Activated CD8-positive, alpha-beta T cell treated with anti-CD3 and anti-CD28 coated beads for 36 hours (primary cell): ENCODE data around the gene ASB1. TPM values are rescaled to one million over a fixed set of nuclear protein-coding genes. Genes with fewer than 3 reads are reported as not detected.

Source experiments
- ATAC-seq: fragments of 200-7000 bp; cut with Tn5 transposase; one replicate; pipeline ENCODE4 v1.10.0; 2021; ENCODE audit warnings: mild to moderate bottlenecking, moderate library complexity
- CTCF ChIA-PET: fragments of 350-600 bp; sonication (Branson Sonifier 250); formaldehyde crosslinking; loops from one replicate; lab custom pipeline; 2021; ENCODE audit warnings: antibody characterized with exemption; lab: Charles Lee
- POLR2A ChIA-PET: fragments of 350-600 bp; sonication (Branson Sonifier 250); formaldehyde crosslinking; loops from one replicate; lab custom pipeline; 2021; ENCODE audit warnings: antibody characterized with exemption; lab: Charles Lee
- DNase-seq: peaks from one replicate; pipeline ENCODE4 v3.0.0-alpha.2; 2020
- H3K27ac Mint-ChIP-seq: one replicate; pipeline ENCODE4 v1.8.0; 2021; ENCODE audit warnings: mild to moderate bottlenecking, mixed read lengths
- H3K27me3 Mint-ChIP-seq: one replicate; pipeline ENCODE4 v1.8.0; 2021; ENCODE audit warnings: mixed read lengths
- H3K36me3 Mint-ChIP-seq: one replicate; pipeline ENCODE4 v1.8.0; 2021; ENCODE audit warnings: low read depth, mixed read lengths
- H3K4me1 Mint-ChIP-seq: one replicate; pipeline ENCODE4 v1.8.0; 2021; ENCODE audit warnings: low read depth, mixed read lengths
- H3K4me3 Mint-ChIP-seq: one replicate; pipeline ENCODE4 v1.8.0; 2021; ENCODE audit warnings: mild to moderate bottlenecking, moderate library complexity, mixed read lengths
- H3K9me3 Mint-ChIP-seq: one replicate; pipeline ENCODE4 v1.8.0; 2021; ENCODE audit warnings: mixed read lengths
- intact Hi-C: fragments of 100-400 bp; cut with micrococcal nuclease; formaldehyde crosslinking; loops from one replicate; pipeline ENCODE4 v1.10.0; 2022
- total RNA-seq, 2 experiments: library from RNA; stranded (reverse); gene quantifications; one replicate each; pipeline ENCODE4 v1.2.3, GENCODE V29; 2021
- TF ChIP-seq, protein P1 (sequence below): fragments of 200-600 bp; IDR thresholded peaks from one replicate; pipeline ENCODE4 v1.8.0; 2022; ENCODE audit warnings: antibody characterized with exemption, mild to moderate bottlenecking

Gene ASB1
- total RNA-seq, 2 experiments from 2014 or later = 39.8 to 48.1 TPM

GRCh38 chr2:238396663-238397062 lies 30.1 kb upstream of the ASB1 start:
- Mint-ChIP-seq H3K36me3 (no peaks in the 10 kb centered on the region), H3K27me3 (no peaks in the 10 kb centered on the region), H3K9me3 (no peaks in the 10 kb centered on the region), H3K4me3 (no peak overlapping the region), H3K27ac (no peak overlapping the region), H3K4me1 (no peaks in the 10 kb centered on the region)
- ATAC-seq (no peak), DNase-seq (no peak)
- ChIA-PET POLR2A (interaction anchor here (0.6 kb wide), 1 partner anchor 362 kb away, joined by 3 read pairs; no protein-coding TSS in a partner anchor), CTCF (interaction anchor here (0.7 to 1.1 kb wide), 2 partner anchors 19 to 26 kb away, joined by 3 read pairs; no protein-coding TSS in a partner anchor)
- TF ChIP-seq, protein P1, sequence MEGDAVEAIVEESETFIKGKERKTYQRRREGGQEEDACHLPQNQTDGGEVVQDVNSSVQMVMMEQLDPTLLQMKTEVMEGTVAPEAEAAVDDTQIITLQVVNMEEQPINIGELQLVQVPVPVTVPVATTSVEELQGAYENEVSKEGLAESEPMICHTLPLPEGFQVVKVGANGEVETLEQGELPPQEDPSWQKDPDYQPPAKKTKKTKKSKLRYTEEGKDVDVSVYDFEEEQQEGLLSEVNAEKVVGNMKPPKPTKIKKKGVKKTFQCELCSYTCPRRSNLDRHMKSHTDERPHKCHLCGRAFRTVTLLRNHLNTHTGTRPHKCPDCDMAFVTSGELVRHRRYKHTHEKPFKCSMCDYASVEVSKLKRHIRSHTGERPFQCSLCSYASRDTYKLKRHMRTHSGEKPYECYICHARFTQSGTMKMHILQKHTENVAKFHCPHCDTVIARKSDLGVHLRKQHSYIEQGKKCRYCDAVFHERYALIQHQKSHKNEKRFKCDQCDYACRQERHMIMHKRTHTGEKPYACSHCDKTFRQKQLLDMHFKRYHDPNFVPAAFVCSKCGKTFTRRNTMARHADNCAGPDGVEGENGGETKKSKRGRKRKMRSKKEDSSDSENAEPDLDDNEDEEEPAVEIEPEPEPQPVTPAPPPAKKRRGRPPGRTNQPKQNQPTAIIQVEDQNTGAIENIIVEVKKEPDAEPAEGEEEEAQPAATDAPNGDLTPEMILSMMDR = no peak
- intact Hi-C loops = no loop called here

- no peak overlapping the region for H3K4me3 Mint-ChIP-seq
- no peaks in the 10 kb centered on the region for H3K27me3 Mint-ChIP-seq
- no peaks in the 10 kb centered on the region for H3K9me3 Mint-ChIP-seq
- no peaks in the 10 kb centered on the region for H3K4me1 Mint-ChIP-seq
- CTCF ChIA-PET = no interaction called here
- H3K27ac Mint-ChIP-seq = no peak overlapping the region
- DNase-seq (no peak), ATAC-seq (no peak)
- H3K36me3 Mint-ChIP-seq = no peaks in the 10 kb centered on the region
- POLR2A ChIA-PET = interaction anchor here (0.6 kb wide), 2 partner anchors 362 to 1064 kb away, joined by 3 read pairs; no protein-coding TSS in a partner anchor
- TF ChIP-seq, protein P1 = no peak
- intact Hi-C loops = no loop called here
Observed at GRCh38 chr2:238397356-238397755, 29.4 kb upstream of the ASB1 start.

- TF ChIP-seq, protein P1 = no peak
- POLR2A ChIA-PET = no interaction called here
Observed at GRCh38 chr2:238398577-238398976, 28.1 kb upstream of the ASB1 start.

GRCh38 chr2:238399094-238399493 lies 27.6 kb upstream of the ASB1 start:
- TF ChIP-seq, protein P1 = no peak
- Mint-ChIP-seq H3K27me3 (no peaks in the 10 kb centered on the region), H3K36me3 (no peaks in the 10 kb centered on the region), H3K4me3 (no peak overlapping the region), H3K4me1 (no peaks in the 10 kb centered on the region), H3K9me3 (no peaks in the 10 kb centered on the region), H3K27ac (no peak overlapping the region)
- DNase-seq (no peak), ATAC-seq (no peak)
- ChIA-PET CTCF (no interaction called here), POLR2A (no interaction called here)
- intact Hi-C loops = no loop called here

More at GRCh38 chr2:238398577-238398976, 28.1 kb upstream of the ASB1 start:
- no peak overlapping the region for H3K4me3 Mint-ChIP-seq
- no peaks in the 10 kb centered on the region for H3K4me1 Mint-ChIP-seq
- no peak overlapping the region for H3K27ac Mint-ChIP-seq
- no peak for ATAC-seq
- no peaks in the 10 kb centered on the region for H3K27me3 Mint-ChIP-seq
- intact Hi-C loops = no loop called here
- no peaks in the 10 kb centered on the region for H3K9me3 Mint-ChIP-seq
- no peak for DNase-seq
- no peaks in the 10 kb centered on the region for H3K36me3 Mint-ChIP-seq
- CTCF ChIA-PET = no interaction called here

GRCh38 chr2:238401551-238401950 lies 25.2 kb upstream of the ASB1 start:
- no peaks in the 10 kb centered on the region for H3K9me3 Mint-ChIP-seq

More at GRCh38 chr2:238401551-238401950, 25.2 kb upstream of the ASB1 start:
- Mint-ChIP-seq H3K4me1 (peaks cover 8% of the 10 kb centered on the region), H3K36me3 (no peaks in the 10 kb centered on the region), H3K4me3 (no peak overlapping the region), H3K27me3 (no peaks in the 10 kb centered on the region), H3K27ac (no peak overlapping the region)
- ATAC-seq (no peak), DNase-seq (no peak)
- TF ChIP-seq, protein P1 = no peak
- POLR2A ChIA-PET = no interaction called here
- CTCF ChIA-PET = interaction anchor here (1.2 kb wide), 1 partner anchor 27 kb away, joined by 4 read pairs; no protein-coding TSS in a partner anchor
- intact Hi-C loops = no loop called here
